ENCODE data around the gene CHCHD3.

DNA sequence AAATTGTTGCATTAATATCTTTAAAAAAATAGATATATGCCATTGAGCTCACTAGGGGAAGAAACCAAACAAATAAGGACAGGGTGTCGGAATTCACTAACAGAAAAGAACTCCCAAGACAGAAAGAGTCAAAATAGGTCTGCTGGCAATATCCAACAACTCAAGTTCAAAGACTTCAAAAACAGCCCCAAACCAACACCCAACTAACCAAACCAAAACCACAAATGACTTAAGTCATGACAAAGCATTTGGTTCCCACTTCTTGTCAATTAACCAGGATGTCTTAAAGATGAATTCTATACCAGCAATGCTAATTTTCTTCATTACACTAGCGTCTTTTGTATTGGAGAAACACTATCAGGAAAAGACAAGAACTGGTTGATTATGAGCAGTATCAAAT lies 256.7 kb downstream of the CHCHD3 start:
- no peak for TF ChIP-seq POLR2AphosphoS5 (IDR thresholded peaks at IDR 0.05; ENCODE audit: borderline replicate concordance, low read depth, low read length)
- TF ChIP-seq EZH2 (IDR thresholded peaks at IDR 0.05), result no peak
- no peak for TF ChIP-seq FOXP2 (optimal IDR thresholded peaks at IDR 0.05; ENCODE audit: control extremely low read depth, extremely low read length, insufficient read depth)
